GM19467 (cell line): ENCODE measurements around the gene ASB6.

Source experiments
- ATAC-seq: cut with Tn5 transposase; IDR thresholded peaks from one replicate; pipeline ENCODE4 v1.9.1; 2021; ENCODE audit warnings: mild to moderate bottlenecking, moderate library complexity; ENCODE audit not compliant: unreplicated experiment

Gene ASB6

GRCh38 chr9:129627556-129628440 lies 14.2 kb downstream of the ASB6 start:
- no peak for ATAC-seq

DNA sequence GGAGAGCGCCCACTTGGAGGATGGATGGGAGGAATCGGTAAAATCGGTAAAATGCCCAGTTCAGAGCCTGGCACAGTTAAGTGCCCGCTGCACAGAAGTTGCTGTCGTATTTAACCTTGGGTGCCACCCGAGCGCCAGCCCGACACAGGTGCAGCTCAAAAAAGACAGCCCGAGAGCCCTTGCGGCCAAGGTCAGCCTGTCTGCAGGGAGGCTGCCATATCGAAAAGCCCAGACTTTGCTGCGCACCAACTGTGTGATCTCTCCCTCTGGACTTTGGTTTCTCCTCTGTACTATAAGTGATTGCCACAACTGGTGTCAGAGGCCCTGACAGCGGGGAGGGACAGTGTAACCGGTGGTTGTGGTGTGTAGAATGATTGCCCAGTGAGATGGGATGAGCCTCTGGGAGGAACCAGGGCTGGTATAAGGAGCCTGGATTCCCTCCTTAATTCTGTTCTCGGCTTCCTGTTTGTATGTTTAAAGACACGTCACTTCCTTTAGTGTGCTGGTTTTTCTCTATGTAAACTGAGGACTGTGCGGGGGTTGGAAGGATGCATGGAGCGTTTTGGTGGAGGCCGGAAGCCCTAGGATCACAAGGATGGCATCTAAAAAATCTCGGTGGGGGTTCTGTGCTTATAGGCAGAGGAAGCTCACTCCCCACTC lies 15.2 kb downstream of the ASB6 start:
- ATAC-seq, result no peak

GRCh38 chr9:129626079-129626624 lies 15.8 kb downstream of the ASB6 start, which contains the start of gene NTMT1:
Gene NTMT1, plus strand, starts transcription at chr9:129626163. Its CDS starts 6,541 bp downstream, at chr9:129632704.
- peak; percentile 59 for ATAC-seq

- no peak for ATAC-seq
Observed at GRCh38 chr9:129624947-129625346, 17.0 kb downstream of the ASB6 start.

GRCh38 chr9:129624168-129624759 lies 17.7 kb downstream of the ASB6 start:
- no peak for ATAC-seq

- ATAC-seq, result no peak
Observed at GRCh38 chr9:129623331-129623730, 18.6 kb downstream of the ASB6 start.

GRCh38 chr9:129620669-129621295 lies 21.2 kb downstream of the ASB6 start, which contains the start of gene C9orf50:
Gene C9orf50, minus strand, starts transcription at chr9:129621101. Its CDS starts 527 bp downstream, at chr9:129620574.
- ATAC-seq, result no peak

DNA sequence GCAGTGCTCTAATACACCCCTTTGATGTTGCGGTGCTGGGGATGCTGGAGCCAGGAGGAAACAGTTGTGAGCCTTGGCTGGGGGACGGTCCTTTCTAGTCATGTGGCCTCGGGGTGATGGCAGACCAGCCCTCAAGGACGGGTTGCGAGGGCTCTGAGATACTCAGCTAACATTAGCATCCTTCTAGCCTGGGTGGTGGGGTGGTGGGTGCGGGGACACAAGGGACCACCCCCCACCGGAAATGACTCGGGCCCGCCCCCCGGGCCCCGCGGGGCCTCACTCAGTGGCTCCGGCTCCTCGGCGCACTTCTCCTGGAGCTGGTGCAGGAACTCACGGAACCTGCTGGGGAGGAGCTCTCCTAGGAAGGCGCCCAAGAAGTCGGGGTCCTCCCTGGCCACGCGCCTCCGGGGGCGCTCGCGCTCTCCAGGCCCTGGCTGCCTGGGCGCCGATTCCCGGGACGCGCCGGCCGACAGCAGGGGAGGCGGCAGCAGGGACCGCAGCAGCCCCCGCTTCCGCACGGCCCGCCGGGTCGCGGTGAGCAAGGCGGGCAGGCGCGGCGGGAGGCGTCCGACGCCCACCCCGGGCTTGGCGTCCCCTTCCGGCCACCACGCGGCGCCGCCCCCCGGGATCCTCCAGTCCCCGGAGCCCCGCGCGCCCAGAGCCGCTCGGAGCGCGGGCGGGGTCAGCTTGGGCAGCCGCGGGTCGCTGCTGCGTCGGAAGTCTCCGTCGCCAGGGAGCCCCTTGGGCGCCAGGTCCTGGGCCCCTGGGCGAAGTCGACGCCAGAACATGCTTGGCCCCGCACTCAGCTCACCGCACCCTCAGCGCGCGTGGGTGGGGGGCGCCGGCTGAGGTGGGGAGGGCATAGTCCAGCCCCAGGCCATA lies 21.9 kb downstream of the ASB6 start:
- no peak for ATAC-seq

DNA sequence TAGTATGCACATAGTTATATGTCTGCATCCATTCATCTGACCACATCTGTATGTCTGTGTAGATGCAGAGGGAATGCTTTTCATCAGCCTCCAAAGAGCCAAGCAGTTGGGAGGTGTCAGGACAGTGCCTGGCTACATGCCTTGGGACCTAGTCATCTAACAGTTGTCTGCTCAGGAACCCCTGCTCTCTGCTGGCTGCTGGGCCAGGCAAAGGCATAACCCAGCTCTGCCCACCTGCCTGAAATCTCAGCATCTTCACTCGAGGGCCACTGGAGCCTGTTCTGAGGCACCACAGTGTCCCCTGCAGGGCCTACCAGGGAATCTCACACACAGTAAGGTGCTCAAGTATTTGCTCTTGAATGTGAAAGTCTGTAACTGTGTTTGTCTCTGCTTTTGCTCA lies 24.8 kb downstream of the ASB6 start:
- ATAC-seq, result no peak

DNA sequence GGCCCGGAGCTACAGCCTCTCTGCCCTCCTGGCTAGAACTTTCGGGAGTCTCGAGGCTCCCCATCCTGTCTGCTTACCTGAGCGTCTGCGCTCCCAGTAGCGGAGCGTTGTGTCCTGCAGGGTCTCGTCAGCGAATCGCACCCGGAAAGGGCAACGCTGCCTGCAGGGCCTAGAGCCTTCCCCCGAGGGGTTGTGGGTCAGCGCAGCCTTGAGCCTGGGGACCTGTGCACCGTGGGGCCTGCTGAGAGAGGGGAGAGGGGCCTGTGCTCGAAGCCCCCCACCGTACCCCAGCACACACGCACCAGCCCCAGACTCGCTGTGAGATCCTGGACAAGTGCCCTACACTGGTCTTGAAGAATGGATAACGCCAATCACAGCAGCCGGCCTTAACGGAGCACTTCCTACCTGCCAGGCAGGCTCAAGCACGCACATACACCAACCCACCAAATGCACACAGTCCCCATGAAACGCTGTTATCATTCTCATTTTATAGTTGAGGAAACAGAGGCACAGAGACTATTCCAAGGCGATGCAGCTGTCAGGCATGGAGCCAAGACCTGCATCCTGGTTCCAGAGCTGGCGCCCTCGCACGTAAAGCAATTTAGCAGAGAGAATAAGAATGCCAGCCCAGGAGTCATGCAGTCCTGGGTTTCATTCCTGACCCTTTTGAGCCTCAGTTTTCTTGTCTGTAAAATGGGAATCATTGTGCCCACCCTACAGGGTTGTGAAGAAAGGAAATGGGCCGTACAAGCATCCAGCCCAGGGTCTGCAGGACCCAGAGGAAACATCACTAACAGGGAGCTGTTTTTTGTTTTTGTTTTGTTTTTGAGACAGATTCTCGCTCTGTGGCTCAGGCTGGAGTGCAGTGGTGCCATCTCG lies 26.3 kb downstream of the ASB6 start:
- no peak for ATAC-seq

DNA sequence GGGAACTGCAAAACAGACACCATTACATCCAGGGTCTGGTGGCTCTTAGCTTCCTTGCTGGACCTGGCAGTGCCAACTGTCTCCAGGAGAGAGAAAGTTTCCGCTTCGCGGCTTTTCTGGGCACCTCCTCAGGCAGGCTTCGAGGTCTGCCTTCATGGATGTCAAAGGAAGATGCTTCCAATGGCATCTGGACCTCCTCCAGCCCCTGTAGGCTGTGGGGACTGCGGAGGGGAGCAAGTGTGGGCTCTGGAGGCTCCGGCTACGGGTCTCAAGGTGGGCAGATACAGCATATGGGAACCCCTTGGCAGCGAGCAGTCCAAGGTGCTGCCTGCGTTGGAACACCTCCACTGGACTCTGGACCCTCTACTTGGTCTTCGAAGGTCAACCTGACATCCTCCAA lies 27.0 kb downstream of the ASB6 start:
- ATAC-seq, result no peak

- ATAC-seq, result no peak
Observed at GRCh38 chr9:129613520-129614175, 28.3 kb downstream of the ASB6 start.

DNA sequence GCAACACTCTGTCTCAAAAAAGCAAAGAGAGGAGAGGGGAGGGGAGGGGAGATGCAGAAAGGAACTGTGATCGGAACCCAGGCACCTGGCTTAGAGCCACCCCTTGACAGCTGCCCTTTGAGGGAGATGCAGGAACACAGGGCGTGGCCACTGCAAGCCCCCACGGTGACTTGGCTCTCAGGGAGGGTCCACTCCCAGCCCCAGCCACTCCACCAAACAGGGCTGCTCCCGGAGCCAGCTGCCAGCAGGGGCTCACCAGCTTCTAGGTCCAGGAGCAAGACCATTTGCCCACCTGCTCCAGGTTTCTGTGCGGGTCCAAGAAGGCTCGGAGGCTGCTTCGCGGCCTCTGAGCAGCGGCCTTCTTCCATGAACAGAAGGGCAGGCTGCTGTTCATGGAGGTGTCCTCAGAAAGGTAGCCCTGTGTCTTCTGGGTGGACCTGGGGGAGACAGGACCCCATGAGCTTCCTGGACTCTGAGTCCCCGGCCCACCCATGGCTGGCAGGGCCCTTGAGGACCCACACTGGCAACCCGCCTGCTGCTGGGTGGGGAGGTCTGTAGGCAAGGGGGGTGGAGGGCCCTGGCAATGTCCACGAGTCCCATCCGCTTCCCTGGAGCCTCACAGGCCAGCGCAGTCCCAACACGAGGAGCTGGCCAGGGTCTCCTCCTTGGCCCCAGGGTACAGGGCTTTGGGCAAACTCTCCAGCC lies 29.0 kb downstream of the ASB6 start:
- ATAC-seq, result no peak

- ATAC-seq, result no peak
Observed at GRCh38 chr9:129612123-129612522, 29.8 kb downstream of the ASB6 start.

DNA sequence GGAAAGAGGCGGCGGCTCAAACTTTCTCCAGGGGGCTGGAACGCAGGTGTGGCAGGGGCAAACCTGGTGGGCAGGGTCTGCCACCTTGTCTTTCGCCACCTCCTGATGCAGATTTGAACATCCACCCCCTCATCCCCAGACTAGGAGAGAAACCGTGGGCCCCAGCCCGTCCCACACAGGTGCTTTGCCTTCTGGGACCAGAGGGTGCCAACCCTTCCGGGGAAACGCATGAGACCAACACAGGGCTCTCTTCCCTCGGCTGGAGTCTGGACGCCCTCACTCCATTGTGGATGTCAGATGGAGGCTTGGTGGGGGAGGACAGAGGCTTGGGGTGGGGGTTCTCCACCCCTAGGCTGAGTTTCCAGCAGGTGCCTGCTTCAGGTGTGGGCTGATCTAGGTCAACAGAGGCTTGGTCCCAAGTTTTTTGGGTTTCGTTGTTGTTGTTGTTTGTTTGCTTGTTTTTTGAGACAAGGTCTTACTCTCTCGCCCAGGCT lies 30.6 kb downstream of the ASB6 start:
- no peak for ATAC-seq

- no peak for ATAC-seq
Observed at GRCh38 chr9:129610473-129611306, 31.3 kb downstream of the ASB6 start.

DNA sequence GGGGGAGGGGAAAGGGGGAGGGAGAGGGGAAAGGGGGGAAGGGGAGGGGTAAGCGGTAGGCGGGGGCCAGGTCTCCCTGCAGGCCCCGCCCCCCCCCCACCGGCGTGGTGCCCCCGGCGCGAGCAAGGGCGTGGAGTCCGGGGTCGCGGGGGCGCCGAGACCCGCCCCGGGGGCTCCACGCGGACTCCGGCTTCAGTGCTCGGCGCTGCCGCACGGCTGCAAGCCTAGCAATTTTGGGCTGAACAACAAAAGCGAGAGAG lies 31.8 kb downstream of the ASB6 start:
- no peak for ATAC-seq
